Measurements from ENCODE around the gene P3R3URF.

Gene P3R3URF

GRCh38 chr1:46203738-46204405 is 27.6 kb upstream of the P3R3URF start:
- Histone ChIP-seq H3K27ac (ENCODE audit: extremely low read depth, low read depth, low read length) (peak overlapping the region; percentile 45; the same call in 1 of the 2 replicates), H3K4me1 (ENCODE audit: control insufficient read depth, insufficient read depth, low read length) (no peaks in the 10 kb centered on the region), H3K36me3 (ENCODE audit: control insufficient read depth in 2 of 2, insufficient read depth in 1 of 2, low read length in 2 of 2) (peaks cover 0 to 8% of the 10 kb centered on the region in 2 experiments; a peak in 2 of 3 replicates), H3K4me3 (ENCODE audit: low read depth, low read length) (peak overlapping the region; percentile 79), H3K9me3 (ENCODE audit: control insufficient read depth, insufficient read depth, low read depth, low read length) (no peaks in the 10 kb centered on the region)
- ChIA-PET POLR2A (interaction anchor here (0.9 to 1.2 kb wide), 2 partner anchors 15 to 72 kb away, joined by 3 read pairs; partner anchors contain the start of gene PIK3R3), CTCF (interaction anchor here (5.6 kb wide), 1 partner anchor 19 kb away, joined by 49 read pairs; no protein-coding TSS in a partner anchor)
- TF ChIP-seq ZBTB20 (tag by site-specific recombination; IDR thresholded peaks at IDR 0.05) = peak; percentile 90
- TF ChIP-seq IKZF3 (tag by site-specific recombination; IDR thresholded peaks at IDR 0.05) = peak; percentile 49; the same call in 1 of the 2 replicates
- no peak for TF ChIP-seq ZNF514 (tag by site-specific recombination; IDR thresholded peaks at IDR 0.05)
- TF ChIP-seq ZNF660 (tag by site-specific recombination; IDR thresholded peaks at IDR 0.05) = no peak
- TF ChIP-seq, protein P1, sequence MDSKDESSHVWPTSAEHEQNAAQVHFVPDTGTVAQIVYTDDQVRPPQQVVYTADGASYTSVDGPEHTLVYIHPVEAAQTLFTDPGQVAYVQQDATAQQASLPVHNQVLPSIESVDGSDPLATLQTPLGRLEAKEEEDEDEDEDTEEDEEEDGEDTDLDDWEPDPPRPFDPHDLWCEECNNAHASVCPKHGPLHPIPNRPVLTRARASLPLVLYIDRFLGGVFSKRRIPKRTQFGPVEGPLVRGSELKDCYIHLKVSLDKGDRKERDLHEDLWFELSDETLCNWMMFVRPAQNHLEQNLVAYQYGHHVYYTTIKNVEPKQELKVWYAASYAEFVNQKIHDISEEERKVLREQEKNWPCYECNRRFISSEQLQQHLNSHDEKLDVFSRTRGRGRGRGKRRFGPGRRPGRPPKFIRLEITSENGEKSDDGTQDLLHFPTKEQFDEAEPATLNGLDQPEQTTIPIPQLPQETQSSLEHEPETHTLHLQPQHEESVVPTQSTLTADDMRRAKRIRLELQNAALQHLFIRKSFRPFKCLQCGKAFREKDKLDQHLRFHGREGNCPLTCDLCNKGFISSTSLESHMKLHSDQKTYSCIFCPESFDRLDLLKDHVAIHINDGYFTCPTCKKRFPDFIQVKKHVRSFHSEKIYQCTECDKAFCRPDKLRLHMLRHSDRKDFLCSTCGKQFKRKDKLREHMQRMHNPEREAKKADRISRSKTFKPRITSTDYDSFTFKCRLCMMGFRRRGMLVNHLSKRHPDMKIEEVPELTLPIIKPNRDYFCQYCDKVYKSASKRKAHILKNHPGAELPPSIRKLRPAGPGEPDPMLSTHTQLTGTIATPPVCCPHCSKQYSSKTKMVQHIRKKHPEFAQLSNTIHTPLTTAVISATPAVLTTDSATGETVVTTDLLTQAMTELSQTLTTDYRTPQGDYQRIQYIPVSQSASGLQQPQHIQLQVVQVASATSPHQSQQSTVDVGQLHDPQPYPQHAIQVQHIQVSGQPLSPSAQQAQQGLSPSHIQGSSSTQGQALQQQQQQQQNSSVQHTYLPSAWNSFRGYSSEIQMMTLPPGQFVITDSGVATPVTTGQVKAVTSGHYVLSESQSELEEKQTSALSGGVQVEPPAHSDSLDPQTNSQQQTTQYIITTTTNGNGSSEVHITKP (tag by site-specific recombination; IDR thresholded peaks at IDR 0.05) = peak; percentile 87
- TF ChIP-seq ZNF184 (tag by site-specific recombination; IDR thresholded peaks at IDR 0.05) = no peak
- TF ChIP-seq, protein P2, sequence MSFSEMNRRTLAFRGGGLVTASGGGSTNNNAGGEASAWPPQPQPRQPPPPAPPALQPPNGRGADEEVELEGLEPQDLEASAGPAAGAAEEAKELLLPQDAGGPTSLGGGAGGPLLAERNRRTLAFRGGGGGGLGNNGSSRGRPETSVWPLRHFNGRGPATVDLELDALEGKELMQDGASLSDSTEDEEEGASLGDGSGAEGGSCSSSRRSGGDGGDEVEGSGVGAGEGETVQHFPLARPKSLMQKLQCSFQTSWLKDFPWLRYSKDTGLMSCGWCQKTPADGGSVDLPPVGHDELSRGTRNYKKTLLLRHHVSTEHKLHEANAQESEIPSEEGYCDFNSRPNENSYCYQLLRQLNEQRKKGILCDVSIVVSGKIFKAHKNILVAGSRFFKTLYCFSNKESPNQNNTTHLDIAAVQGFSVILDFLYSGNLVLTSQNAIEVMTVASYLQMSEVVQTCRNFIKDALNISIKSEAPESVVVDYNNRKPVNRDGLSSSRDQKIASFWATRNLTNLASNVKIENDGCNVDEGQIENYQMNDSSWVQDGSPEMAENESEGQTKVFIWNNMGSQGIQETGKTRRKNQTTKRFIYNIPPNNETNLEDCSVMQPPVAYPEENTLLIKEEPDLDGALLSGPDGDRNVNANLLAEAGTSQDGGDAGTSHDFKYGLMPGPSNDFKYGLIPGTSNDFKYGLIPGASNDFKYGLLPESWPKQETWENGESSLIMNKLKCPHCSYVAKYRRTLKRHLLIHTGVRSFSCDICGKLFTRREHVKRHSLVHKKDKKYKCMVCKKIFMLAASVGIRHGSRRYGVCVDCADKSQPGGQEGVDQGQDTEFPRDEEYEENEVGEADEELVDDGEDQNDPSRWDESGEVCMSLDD (tag by site-specific recombination; IDR thresholded peaks at IDR 0.05) = peak; percentile 6; the same call in 1 of the 2 replicates
- peak; percentile 59; the same call in 1 of the 2 replicates for TF ChIP-seq ZNF600 (tag by site-specific recombination; IDR thresholded peaks at IDR 0.05)

DNA sequence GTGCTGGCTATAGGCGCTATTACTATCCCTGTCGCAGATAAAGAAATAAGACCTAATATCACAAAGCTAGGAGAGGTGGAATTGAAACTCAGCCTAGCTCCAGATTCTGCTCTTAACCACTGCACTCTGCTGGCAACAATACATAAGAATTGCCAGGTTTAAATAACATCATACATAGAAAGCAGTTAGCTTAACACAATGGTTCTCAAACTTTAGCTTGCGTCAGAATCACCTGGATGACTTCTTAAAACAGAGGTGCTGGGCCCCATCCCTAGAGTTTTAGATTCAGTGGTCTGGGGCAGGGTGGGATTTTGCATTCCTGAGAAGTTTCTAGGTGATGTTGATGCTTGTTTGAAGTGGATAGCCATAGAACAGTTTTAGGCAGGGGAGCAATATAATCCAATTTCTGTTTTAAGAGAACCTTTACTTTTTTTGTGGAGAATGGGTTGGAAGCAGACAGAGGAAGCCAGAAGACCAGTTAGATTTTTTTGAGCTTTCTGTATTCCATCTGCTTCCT is 23.0 kb upstream of the P3R3URF start:
- TF ChIP-seq ZNF692 (tag by site-specific recombination; IDR thresholded peaks at IDR 0.05) (peak; percentile 75; the same call in 1 of the 2 replicates), ZBTB17 (tag by site-specific recombination; IDR thresholded peaks at IDR 0.05) (no peak), ZFP69B (tag by site-specific recombination; IDR thresholded peaks at IDR 0.05) (peak; percentile 49), ZNF658 (tag by site-specific recombination; IDR thresholded peaks at IDR 0.05) (no peak), ZNF664 (tag by site-specific recombination; IDR thresholded peaks at IDR 0.05) (peak; percentile 88)
- H3K4me3 ChIP-seq (ENCODE audit: low read depth, low read length) = no peak overlapping the region
- H3K4me1 ChIP-seq (ENCODE audit: control insufficient read depth, insufficient read depth, low read length) = no peaks in the 10 kb centered on the region
- ChIA-PET POLR2A (interaction anchor here (0.8 to 2.5 kb wide), 5 partner anchors 16 to 67 kb away, joined by 5 to 9 read pairs (median 6); partner anchors contain the start of genes PIK3R3 and RAD54L), CTCF (interaction anchor here (1.0 to 3.1 kb wide), 3 partner anchors 24 to 161 kb away, joined by 3 to 21 read pairs (median 3); no protein-coding TSS in a partner anchor)
- no peak overlapping the region for H3K27ac ChIP-seq (ENCODE audit: extremely low read depth, low read depth, low read length)
- peaks cover 0 to 27% of the 10 kb centered on the region in 2 experiments; a peak in 1 of 3 replicates for H3K36me3 ChIP-seq (ENCODE audit: control insufficient read depth in 2 of 2, insufficient read depth in 1 of 2, low read length in 2 of 2)
- no peaks in the 10 kb centered on the region for H3K9me3 ChIP-seq (ENCODE audit: control insufficient read depth, insufficient read depth, low read depth, low read length)
